Fibroblast of lung (primary cell): ENCODE measurements around the gene SELENOW. TPM values are rescaled to one million over a fixed set of nuclear protein-coding genes. Genes with fewer than 3 reads are reported as not detected.
"Not testable (repeated sequence)": the region's sequence is repeated elsewhere in the genome, so short reads cannot be mapped to it uniquely, and the experiment has no call there.

Experiments used
- DNase-seq, 2 donors: peaks; one replicate each; pipeline versions ENCODE4 v3.0.0 to v3.0.0-alpha.2; 2010; ENCODE audit warnings: low read depth in 2 of 2
- H2AFZ ChIP-seq: 2 replicates; pipeline ENCODE4 v1.5.1; 2012; ENCODE audit warnings: low read length, control low read depth, inconsistent platforms
- H3K27ac ChIP-seq: 2 replicates; pipeline ENCODE4 v1.5.1; 2011; ENCODE audit warnings: low read length, control low read depth; ENCODE audit not compliant: insufficient read depth
- H3K27me3 ChIP-seq: 2 replicates; pipeline ENCODE4 v1.5.1; 2011; ENCODE audit warnings: mild to moderate bottlenecking, low read length; ENCODE audit not compliant: control insufficient read depth, insufficient read depth
- H3K36me3 ChIP-seq: 2 replicates; pipeline ENCODE4 v1.5.1; 2011; ENCODE audit warnings: low read length; ENCODE audit not compliant: control insufficient read depth, insufficient read depth
- H3K4me1 ChIP-seq: 2 replicates; pipeline ENCODE4 v1.5.1; 2011; ENCODE audit warnings: low read length; ENCODE audit not compliant: control insufficient read depth, insufficient read depth; ENCODE audit errors: extremely low read depth
- H3K4me2 ChIP-seq: 2 replicates; pipeline ENCODE4 v1.5.1; 2011; ENCODE audit warnings: low read length, control low read depth; ENCODE audit not compliant: insufficient read depth; ENCODE audit errors: extremely low read depth
- H3K4me3 ChIP-seq, 4 experiments: fragments of 200-600 bp in 1 of 4; sonication (generic) in 1 of 4; replicated peaks in 1 of 4; 2 replicates each; pipeline ENCODE4 v1.5.1; 2011 to 2016; ENCODE audit warnings: low read length in 4 of 4, low read depth in 3 of 4, mild to moderate bottlenecking in 3 of 4, control low read depth in 2 of 4, inconsistent platforms in 1 of 4, mixed read lengths in 1 of 4; ENCODE audit not compliant: insufficient read depth in 1 of 4; ENCODE audit errors: control extremely low read depth in 1 of 4
- H3K79me2 ChIP-seq: 2 replicates; pipeline ENCODE4 v1.5.1; 2012; ENCODE audit warnings: mild to moderate bottlenecking, low read length, inconsistent platforms; ENCODE audit not compliant: control insufficient read depth, insufficient read depth
- H3K9ac ChIP-seq: 2 replicates; pipeline ENCODE4 v1.5.1; 2011; ENCODE audit warnings: mild to moderate bottlenecking, low read length, control low read depth; ENCODE audit not compliant: insufficient read depth
- H3K9me3 ChIP-seq: 2 replicates; pipeline ENCODE4 v1.5.1; 2012; ENCODE audit warnings: low read depth, low read length; ENCODE audit not compliant: control insufficient read depth, insufficient read depth
- H4K20me1 ChIP-seq: 2 replicates; pipeline ENCODE4 v1.5.1; 2011; ENCODE audit warnings: low read length; ENCODE audit not compliant: control insufficient read depth, insufficient read depth; ENCODE audit errors: extremely low read depth
- EZH2 ChIP-seq: IDR thresholded peaks from 2 replicates; pipeline ENCODE4 v1.5.1; 2012; ENCODE audit warnings: low read length, control low read depth, mild to moderate bottlenecking; ENCODE audit errors: missing control alignments
- polyA plus RNA-seq, 2 donors: library from polyadenylated mRNA; depleted of rRNA in 1 of 2; stranded (reverse) in 1 of 2; unstranded in 1 of 2; fragments of >200 nt; gene quantifications; 2 replicates each; pipeline ENCODE4 v1.2.1, GENCODE V29; 2011 to 2012; ENCODE audit warnings: missing spikeins in 1 of 2
- total RNA-seq: library from RNA; depleted of rRNA; stranded (reverse); fragments of >200 nt; gene quantifications from 2 replicates; pipeline ENCODE4 v1.2.1, GENCODE V29; 2014
- TF ChIP-seq, protein P1 (sequence below), 2 donors: IDR thresholded peaks in 1 of 2; conservative IDR thresholded peaks in 1 of 2; 1 replicate in 1 of 2; 2 replicates in 1 of 2; pipeline ENCODE4 v1.5.1; 2011 to 2012; ENCODE audit warnings: low read length in 2 of 2, control low read depth in 1 of 2, inconsistent platforms in 1 of 2, low read depth in 1 of 2, mild to moderate bottlenecking in 1 of 2

The SELENOW gene
- total and polyA plus RNA-seq, 2 donors (not counting 1 experiment from before 2014, with no cell fraction given), result 155 to 250 TPM

DNA sequence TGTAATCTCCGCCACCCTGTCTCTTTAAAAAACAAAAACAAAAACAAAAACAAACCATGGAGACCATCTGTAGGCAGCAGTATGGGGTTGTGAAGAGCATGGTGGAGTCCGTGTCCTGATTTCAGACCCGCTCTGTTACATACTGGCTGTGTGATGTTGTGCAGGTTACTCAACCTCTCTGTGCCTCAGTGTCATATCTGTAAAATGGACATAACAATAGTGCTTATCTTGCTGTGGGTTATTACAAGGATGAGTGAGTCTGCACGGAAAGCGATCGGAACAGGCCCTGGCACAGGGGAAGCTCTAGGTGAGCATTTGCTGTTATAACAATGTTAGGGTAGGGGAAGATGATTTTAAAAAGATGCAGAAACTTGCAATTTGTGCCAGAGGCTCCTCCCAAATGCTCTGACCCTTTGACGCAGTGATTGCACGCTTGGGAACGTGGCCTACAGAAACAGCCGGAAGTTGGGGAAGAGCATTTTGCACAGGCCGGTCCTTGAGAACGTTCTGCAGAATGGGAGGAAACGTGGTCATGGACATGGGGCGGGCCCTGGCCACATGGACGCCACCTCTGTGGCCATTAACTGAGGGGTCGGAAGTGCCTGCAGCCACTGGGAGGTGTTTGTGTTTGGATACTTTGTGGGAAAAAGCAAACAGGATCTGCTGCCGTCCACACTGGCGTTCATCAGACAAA is 15.7 kb upstream of the SELENOW start:
- TF ChIP-seq, protein P1, sequence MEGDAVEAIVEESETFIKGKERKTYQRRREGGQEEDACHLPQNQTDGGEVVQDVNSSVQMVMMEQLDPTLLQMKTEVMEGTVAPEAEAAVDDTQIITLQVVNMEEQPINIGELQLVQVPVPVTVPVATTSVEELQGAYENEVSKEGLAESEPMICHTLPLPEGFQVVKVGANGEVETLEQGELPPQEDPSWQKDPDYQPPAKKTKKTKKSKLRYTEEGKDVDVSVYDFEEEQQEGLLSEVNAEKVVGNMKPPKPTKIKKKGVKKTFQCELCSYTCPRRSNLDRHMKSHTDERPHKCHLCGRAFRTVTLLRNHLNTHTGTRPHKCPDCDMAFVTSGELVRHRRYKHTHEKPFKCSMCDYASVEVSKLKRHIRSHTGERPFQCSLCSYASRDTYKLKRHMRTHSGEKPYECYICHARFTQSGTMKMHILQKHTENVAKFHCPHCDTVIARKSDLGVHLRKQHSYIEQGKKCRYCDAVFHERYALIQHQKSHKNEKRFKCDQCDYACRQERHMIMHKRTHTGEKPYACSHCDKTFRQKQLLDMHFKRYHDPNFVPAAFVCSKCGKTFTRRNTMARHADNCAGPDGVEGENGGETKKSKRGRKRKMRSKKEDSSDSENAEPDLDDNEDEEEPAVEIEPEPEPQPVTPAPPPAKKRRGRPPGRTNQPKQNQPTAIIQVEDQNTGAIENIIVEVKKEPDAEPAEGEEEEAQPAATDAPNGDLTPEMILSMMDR (conservative IDR thresholded peaks at IDR 0.05 in 1 of 2, IDR thresholded peaks at IDR 0.05 in 1 of 2; ENCODE audit: low read depth in 1 of 2, low read length in 2 of 2), result no peak
- H3K27me3 ChIP-seq, result no peaks in the 10 kb centered on the region
- no peak overlapping the region for H3K27ac ChIP-seq
- no peaks in the 10 kb centered on the region for H3K9me3 ChIP-seq
- no peak overlapping the region for H3K4me3 ChIP-seq
- no peak overlapping the region for H3K4me2 ChIP-seq
- DNase-seq, result peak in 1 of 2 donors; percentile 21
- H3K9ac ChIP-seq, result no peak overlapping the region
- H3K36me3 ChIP-seq, result peaks cover 3% of the 10 kb centered on the region
- H4K20me1 ChIP-seq, result no peaks in the 10 kb centered on the region
- no peaks in the 10 kb centered on the region for H3K4me1 ChIP-seq
- no peaks in the 10 kb centered on the region for H3K79me2 ChIP-seq
- H2AFZ ChIP-seq, result no peak overlapping the region

DNA sequence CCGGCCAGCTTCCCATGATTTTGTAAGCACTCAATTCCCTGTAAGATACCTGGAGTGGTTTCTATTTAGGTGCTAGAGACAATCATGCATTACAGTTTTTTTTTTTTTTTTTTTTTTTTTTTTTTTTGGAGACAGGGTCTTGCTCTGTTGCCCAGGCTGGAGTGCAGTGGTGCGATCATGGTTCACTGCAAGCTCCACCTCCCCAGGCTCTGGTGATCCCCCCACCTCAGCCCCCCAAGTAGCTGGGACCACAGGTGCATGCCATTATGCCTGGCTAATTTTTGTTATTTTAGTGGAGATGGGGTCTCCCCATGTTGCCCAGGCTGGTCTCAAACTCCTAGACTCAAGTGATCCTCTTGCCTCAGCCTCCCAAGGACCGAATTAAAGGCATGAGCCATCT is 13.8 kb upstream of the SELENOW start:
- H3K4me1 ChIP-seq, H3K9ac ChIP-seq, H3K27me3 ChIP-seq, DNase-seq, H3K4me2 ChIP-seq, H3K9me3 ChIP-seq, H3K79me2 ChIP-seq, H3K27ac ChIP-seq, H4K20me1 ChIP-seq, H3K36me3 ChIP-seq, H2AFZ ChIP-seq, H3K4me3 ChIP-seq: not testable (repeated sequence)

DNA sequence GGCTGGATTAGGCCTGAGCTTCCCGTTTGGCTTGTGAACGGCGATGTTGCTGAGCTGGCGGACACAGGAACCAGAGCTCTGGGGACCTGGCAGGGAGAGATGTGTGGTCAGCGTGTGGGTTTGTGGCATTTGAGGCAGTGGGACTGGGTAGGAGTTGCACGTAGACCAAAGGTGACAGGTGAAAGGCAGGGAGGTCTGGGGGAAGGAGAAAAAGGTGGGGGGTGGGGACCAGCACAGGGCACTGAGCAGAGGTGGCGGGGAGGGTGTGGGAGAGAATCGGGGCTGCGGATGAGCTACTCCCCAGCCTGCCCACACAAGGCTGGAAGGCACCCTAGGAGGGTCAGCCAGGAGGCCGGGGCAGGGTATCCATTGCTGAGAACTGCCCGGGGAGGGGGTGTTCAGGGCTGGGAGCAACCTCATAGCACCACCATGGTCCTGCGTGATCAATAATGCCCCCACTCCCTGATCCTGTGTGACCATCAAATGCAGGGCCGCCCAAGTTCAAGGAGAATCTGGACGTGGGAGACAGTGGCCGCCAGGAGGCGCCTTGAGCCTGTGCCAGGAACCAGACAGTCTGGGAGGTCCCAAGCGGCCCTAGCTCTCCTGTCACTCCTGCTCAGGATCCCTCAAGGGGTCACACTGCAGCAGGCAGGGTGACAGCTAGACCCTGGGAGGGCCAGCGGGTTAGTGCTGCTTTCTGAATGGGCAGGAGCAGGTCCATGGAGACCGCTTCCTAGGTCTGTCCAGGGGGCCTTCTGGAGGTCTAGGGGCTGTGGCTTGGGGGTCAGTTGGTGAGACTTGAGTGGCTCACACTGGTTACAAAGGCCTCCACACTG is 12.8 kb upstream of the SELENOW start:
- Histone ChIP-seq H3K27me3 (no peaks in the 10 kb centered on the region), H3K79me2 (no peaks in the 10 kb centered on the region), H3K36me3 (no peaks in the 10 kb centered on the region), H3K4me3 (no peak overlapping the region), H3K4me2 (no peak overlapping the region), H2AFZ (no peak overlapping the region), H3K27ac (no peak overlapping the region), H4K20me1 (no peaks in the 10 kb centered on the region), H3K9me3 (no peaks in the 10 kb centered on the region), H3K9ac (no peak overlapping the region), H3K4me1 (no peaks in the 10 kb centered on the region)
- peak; percentile 39 to 51 for DNase-seq
- TF ChIP-seq, protein P1 (conservative IDR thresholded peaks at IDR 0.05 in 1 of 2, IDR thresholded peaks at IDR 0.05 in 1 of 2; ENCODE audit: low read depth in 1 of 2, low read length in 2 of 2), result peak; percentile 76 to 86
- no peak for TF ChIP-seq EZH2
